Upper lobe of left lung (tissue), 6 donors: ENCODE measurements around the gene RAB11FIP3. TPM values are rescaled to one million over a fixed set of nuclear protein-coding genes. Genes with fewer than 3 reads are reported as not detected.

Experiments used
- ATAC-seq, 2 donors: fragments of 200-7000 bp; cut with Tn5 transposase; one replicate each; pipeline ENCODE4 v1.9.1; 2022; ENCODE audit warnings: mild to moderate bottlenecking in 2 of 2, moderate library complexity in 2 of 2; ENCODE audit not compliant: low FRiP score in 2 of 2
- DNase-seq, 2 donors: peaks; one replicate each; pipeline ENCODE4 v3.0.0-alpha.2; 2019 to 2020
- H3K27ac ChIP-seq, 4 donors: fragments of 200-600 bp; sonication (generic); one replicate each; pipeline ENCODE4 v1.5.1; 2016 to 2019
- H3K27me3 ChIP-seq, 4 donors: fragments of 200-600 bp; sonication (generic); one replicate each; pipeline ENCODE4 v1.5.1; 2017 to 2019
- H3K36me3 ChIP-seq, 4 donors: fragments of 200-600 bp; sonication (generic); one replicate each; pipeline ENCODE4 v1.5.1; 2016 to 2019
- H3K4me1 ChIP-seq, 4 donors: fragments of 200-600 bp; sonication (generic); one replicate each; pipeline ENCODE4 v1.5.1; 2018 to 2019
- H3K4me3 ChIP-seq, 4 donors: fragments of 200-600 bp; sonication (generic); one replicate each; pipeline ENCODE4 v1.5.1; 2017 to 2019; ENCODE audit warnings: mild to moderate bottlenecking in 2 of 4, moderate library complexity in 1 of 4
- H3K9me3 ChIP-seq, 4 donors: fragments of 200-600 bp; sonication (generic); one replicate each; pipeline ENCODE4 v1.5.1; 2018 to 2019
- EP300 ChIP-seq, 4 donors: sonication (generic); formaldehyde crosslinking; IDR thresholded peaks; one replicate each; pipeline ENCODE4 v1.5.1; 2017; ENCODE audit warnings: antibody characterized with exemption in 4 of 4, control low read depth in 2 of 4
- POLR2A ChIP-seq, 4 donors: fragments of 450-650 bp; IDR thresholded peaks; one replicate each; pipeline ENCODE4 v1.5.1; 2016 to 2017; ENCODE audit warnings: antibody characterized with exemption in 4 of 4, mild to moderate bottlenecking in 2 of 4
- POLR2AphosphoS5 ChIP-seq, 2 donors: sonication (generic); formaldehyde crosslinking; IDR thresholded peaks; one replicate each; pipeline ENCODE4 v1.5.1; 2017; ENCODE audit warnings: antibody characterized with exemption in 2 of 2
- WGBS, 2 donors: methylation state at CpG; one replicate each; pipeline ENCODE4 v1.1.5; 2017 to 2018; 5-methylcytosine and 5-hydroxymethylcytosine counted together
- small RNA-seq, 4 donors: library from RNA; depleted of rRNA; stranded (forward); fragments of <200 nt; gene quantifications; one replicate each; pipeline ENCODE3, GENCODE V24; 2016
- total RNA-seq, 6 donors: library from RNA; depleted of rRNA in 4 of 6; stranded (reverse); fragments of >200 nt in 4 of 6; gene quantifications; one replicate each; pipeline versions ENCODE4 v1.1.0 to v1.2.1, GENCODE V29; 2016 to 2021
- donor health status: DM: no; HTN: no; CAD: no; lungs with moderate emphysema.
- donor health status: DM: no; HTN: yes; CAD: no; lungs with severe emphysema.

Gene RAB11FIP3
- total RNA-seq, 6 donors from 2014 or later, result 38.9 to 95.3 (median 43.8) TPM

DNA sequence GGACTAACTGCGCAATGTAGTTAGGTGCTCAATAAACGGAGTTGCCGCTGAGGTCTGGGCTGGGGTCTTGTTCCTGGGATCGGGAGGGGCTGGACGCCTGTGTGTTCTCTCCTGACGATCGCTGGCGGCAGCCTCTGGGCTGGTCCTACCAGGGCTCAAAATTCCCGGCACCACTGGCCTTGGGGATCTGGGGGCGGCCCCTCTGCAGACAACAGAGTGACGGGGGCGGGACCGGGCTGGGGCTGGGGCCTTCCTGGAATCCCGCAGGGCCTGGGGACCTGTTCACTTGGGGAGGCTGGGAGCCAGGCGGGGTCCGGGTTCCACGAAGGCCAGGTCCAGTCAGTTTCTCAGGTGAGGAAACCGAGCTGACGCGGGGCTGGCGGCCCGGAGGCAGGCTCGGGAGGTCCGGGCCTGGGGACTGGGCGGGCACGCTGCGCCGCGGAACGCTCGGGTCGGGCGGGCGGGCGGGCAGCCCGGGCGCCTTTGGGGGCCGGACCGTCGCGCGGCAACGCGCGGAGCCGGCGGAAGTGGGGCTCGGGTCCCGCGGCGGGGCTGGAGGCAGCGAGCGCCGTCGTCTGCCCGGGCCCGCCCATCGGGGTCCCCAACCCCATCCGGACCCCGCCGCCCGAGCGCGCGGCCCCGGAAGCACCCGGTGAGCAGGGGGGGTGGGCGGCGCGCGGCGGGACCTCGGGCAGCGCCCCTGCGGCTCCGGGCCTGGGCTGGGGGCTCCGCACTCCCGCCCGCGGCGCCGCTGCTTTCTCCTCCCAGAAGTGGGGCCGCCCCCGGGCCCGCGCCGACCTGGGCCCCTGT is 144.2 kb downstream of the RAB11FIP3 start, which contains the start of gene PIGQ:
TSS of gene PIGQ (plus strand) at position 524 of the 810 bp plus-strand sequence. CDS start 4,107 bp downstream, outside the sequence.
- ATAC-seq (peak in 1 of 2 donors; percentile 78), DNase-seq (peak; percentile 69 to 94)
- TF ChIP-seq EP300 (IDR thresholded peaks at IDR 0.05) (no peak), POLR2A (IDR thresholded peaks at IDR 0.05) (peak in 1 of 4 donors; percentile 56), POLR2AphosphoS5 (IDR thresholded peaks at IDR 0.05) (no peak)
- H3K4me3 ChIP-seq, result peak within 1 kb of the TSS; percentile 81 to 99 (median 98)
- WGBS, 2 donors, result 10% methylated on average over 15 of the region's 87 CpGs; no CpG with 5 or more reads in 1 of the 2 donors
- peak within 1 kb of the TSS; percentile 77 to 88 (median 84) for H3K27ac ChIP-seq
- no peaks in the 10 kb centered on the region for H3K27me3 ChIP-seq
- H3K36me3 ChIP-seq, result peaks cover under 1 to 13% (median 9%) of the 10 kb centered on the region in 4 donors
- peaks cover 32 to 60% (median 37%) of the 10 kb centered on the region in 4 donors for H3K4me1 ChIP-seq
- H3K9me3 ChIP-seq, result no peaks in the 10 kb centered on the region

Small RNA genes within 50 kb of the gene (small RNA-seq; reads per million reads assigned to genes)
- 0.12 to 0.72 (median 0.45) reads per million in 4 donors for gene MIR3176
- 0 to 0.14 (median 0) reads per million in 4 donors for gene MIR5587
- gene RF00019, result 0 reads per million in 4 donors
- 0 to 0.11 (median 0) reads per million in 4 donors for gene Z98883.1

Other genes with a start within 250 kb of the RAB11FIP3 start
- 100 to 1,000 TPM in 3 of 6 donors, 10 to 100 TPM in 2, not detected in 1; 52.7 to 591 (median 286) TPM for gene HBA1, start 249.0 kb upstream of the RAB11FIP3 start, total RNA-seq
- not detected for gene HBQ1, start 245.2 kb upstream of the RAB11FIP3 start, total RNA-seq
- 100 to 1,000 TPM in 3 of 6 donors, 10 to 100 TPM in 3; 57.9 to 394 (median 108) TPM for gene LUC7L, start 196.2 kb upstream of the RAB11FIP3 start, total RNA-seq
- 10 to 100 TPM; 55.4 to 92.7 (median 66.0) TPM for gene FAM234A, start 190.8 kb upstream of the RAB11FIP3 start, total RNA-seq
- gene RGS11, start 149.7 kb upstream of the RAB11FIP3 start, total RNA-seq, result 10 to 100 TPM in 2 of 6 donors, 1 to 10 TPM in 4; 1.9 to 16.8 (median 5.5) TPM
- under 1 TPM in 1 of 6 donors, not detected in 5; 0.91 TPM for gene ARHGDIG, start 145.1 kb upstream of the RAB11FIP3 start, total RNA-seq
- gene PDIA2, start 142.5 kb upstream of the RAB11FIP3 start, total RNA-seq, result under 1 TPM in 2 of 6 donors, not detected in 4; 0.52 to 0.64 TPM
- gene AXIN1, start 72.9 kb upstream of the RAB11FIP3 start, total RNA-seq, result 10 to 100 TPM; 26.8 to 45.9 (median 31.9) TPM
- 10 to 100 TPM; 48.8 to 83.9 (median 58.4) TPM for gene MRPL28, start 55.1 kb upstream of the RAB11FIP3 start, total RNA-seq
- 100 to 1,000 TPM in 3 of 6 donors, 10 to 100 TPM in 3; 27.9 to 150 (median 96.4) TPM for gene PGAP6, start 43.7 kb upstream of the RAB11FIP3 start, total RNA-seq
- gene NME4, start 28.4 kb upstream of the RAB11FIP3 start, total RNA-seq, result 10 to 100 TPM; 22.1 to 57.6 (median 41.8) TPM
- gene DECR2, start 23.8 kb upstream of the RAB11FIP3 start, total RNA-seq, result 10 to 100 TPM in 5 of 6 donors, 1 to 10 TPM in 1; 8.6 to 22.4 (median 14.6) TPM
- gene CAPN15, start 102.1 kb downstream of the RAB11FIP3 start, total RNA-seq, result 10 to 100 TPM; 27.3 to 84.5 (median 66.1) TPM
- gene PRR35, start 134.7 kb downstream of the RAB11FIP3 start, total RNA-seq, result not detected
- gene NHLRC4, start 141.4 kb downstream of the RAB11FIP3 start, total RNA-seq, result 1 to 10 TPM; 1.2 to 7.8 (median 3.3) TPM
- gene PIGQ, start 144.3 kb downstream of the RAB11FIP3 start, total RNA-seq, result 100 to 1,000 TPM in 2 of 6 donors, 10 to 100 TPM in 4; 42.7 to 153 (median 79.6) TPM
- gene RAB40C, start 164.4 kb downstream of the RAB11FIP3 start, total RNA-seq, result 100 to 1,000 TPM in 1 of 6 donors, 10 to 100 TPM in 5; 40.5 to 101 (median 61.5) TPM
- gene WFIKKN1, start 205.3 kb downstream of the RAB11FIP3 start, total RNA-seq, result 10 to 100 TPM in 1 of 6 donors, 1 to 10 TPM in 5; 1.7 to 16.8 (median 5.8) TPM
- gene METTL26, start 210.7 kb downstream of the RAB11FIP3 start, total RNA-seq, result 100 to 1,000 TPM in 4 of 6 donors, 10 to 100 TPM in 2; 69.5 to 210 (median 111) TPM
- gene MCRIP2, start 216.2 kb downstream of the RAB11FIP3 start, total RNA-seq, result 10 to 100 TPM; 34.9 to 85.7 (median 53.3) TPM
- gene WDR90, start 223.7 kb downstream of the RAB11FIP3 start, total RNA-seq, result 100 to 1,000 TPM in 1 of 6 donors, 10 to 100 TPM in 5; 18.8 to 174 (median 34.1) TPM
- gene RHOT2, start 242.5 kb downstream of the RAB11FIP3 start, total RNA-seq, result 100 to 1,000 TPM in 4 of 6 donors, 10 to 100 TPM in 2; 53.0 to 535 (median 107) TPM